NB4 (cell line): ENCODE results near the gene STK24.
A peak's percentile ranks its signal among the peaks of the same experiment; 100 is the strongest.

Experiments
- DNase-seq: peaks from one replicate; pipeline ENCODE4 v3.0.0; 2010; ENCODE audit warnings: low read depth
- H3K4me3 ChIP-seq: one replicate; pipeline ENCODE4 v1.5.1; 2011; ENCODE audit warnings: mild to moderate bottlenecking, low read depth, low read length, moderate library complexity
- CTCF ChIP-seq: IDR thresholded peaks from one replicate; pipeline ENCODE4 v1.5.1; 2012; ENCODE audit warnings: low read depth, low read length
- MAX ChIP-seq: IDR thresholded peaks from 2 replicates; pipeline ENCODE4 v1.6.1; 2011; ENCODE audit warnings: low read depth, low read length
- MYC ChIP-seq: IDR thresholded peaks from 2 replicates; pipeline ENCODE4 v1.6.1; 2011; ENCODE audit warnings: low read depth, low read length
- POLR2A ChIP-seq: IDR thresholded peaks from 2 replicates; pipeline ENCODE4 v1.6.1; 2011; ENCODE audit warnings: mild to moderate bottlenecking; ENCODE audit not compliant: insufficient read length; ENCODE audit errors: extremely low read depth

The STK24 gene

GRCh38 chr13:98486412-98486811 lies 90.5 kb downstream of the STK24 start:
- TF ChIP-seq POLR2A (no peak), CTCF (no peak), MYC (no peak), MAX (no peak)

GRCh38 chr13:98485561-98485960 lies 91.3 kb downstream of the STK24 start:
- H3K4me3 ChIP-seq = no peak overlapping the region
- no peak for DNase-seq
- TF ChIP-seq MAX = no peak
- no peak for TF ChIP-seq POLR2A
- TF ChIP-seq MYC = no peak
- TF ChIP-seq CTCF = no peak

More at GRCh38 chr13:98486412-98486811, 90.5 kb downstream of the STK24 start:
- no peak for DNase-seq
- no peak overlapping the region for H3K4me3 ChIP-seq

GRCh38 chr13:98484289-98485219 lies 92.4 kb downstream of the STK24 start:
- peak; percentile 93 for DNase-seq

GRCh38 chr13:98483601-98484288 lies 93.2 kb downstream of the STK24 start:
- TF ChIP-seq CTCF = no peak
- no peak for TF ChIP-seq POLR2A
- TF ChIP-seq MAX = no peak
- no peak for TF ChIP-seq MYC
- DNase-seq = no peak
- no peak overlapping the region for H3K4me3 ChIP-seq

More at GRCh38 chr13:98484289-98485219, 92.4 kb downstream of the STK24 start:
- H3K4me3 ChIP-seq = no peak overlapping the region
- TF ChIP-seq MAX = no peak
- TF ChIP-seq POLR2A = no peak
- 0 out of 2 replicates have a peak, but pooled peaks have one; percentile 3 for TF ChIP-seq MYC

- H3K4me3 ChIP-seq = no peak overlapping the region
- DNase-seq = peak; percentile 59
- TF ChIP-seq MAX (no peak), CTCF (peak; percentile 20)
Observed at GRCh38 chr13:98482476-98483444, 94.1 kb downstream of the STK24 start.
